Lower leg skin (tissue), 4 donors: ENCODE results near the gene NSL1. TPM values are rescaled to one million over a fixed set of nuclear protein-coding genes. Genes with fewer than 3 reads are reported as not detected.
"Not testable (repeated sequence)": the region's sequence is repeated elsewhere in the genome, so short reads cannot be mapped to it uniquely, and the experiment has no call there.

ENCODE experiments used
- DNase-seq, 2 donors: peaks; one replicate each; pipeline ENCODE4 v3.0.0-alpha.2; 2019; ENCODE audit warnings: low spot score in 2 of 2
- H3K4me3 ChIP-seq: fragments of 200-600 bp; sonication (generic); 2 replicates; pipeline ENCODE4 v1.5.1; 2017; ENCODE audit warnings: mild to moderate bottlenecking, low read depth; ENCODE audit not compliant: poor library complexity, severe bottlenecking
- POLR2A ChIP-seq, 2 donors: fragments of 450-650 bp; IDR thresholded peaks; one replicate each; pipeline ENCODE4 v1.6.1; 2016 to 2017; ENCODE audit warnings: antibody characterized with exemption in 2 of 2, mild to moderate bottlenecking in 1 of 2, moderate library complexity in 1 of 2
- WGBS, 2 donors: methylation state at CpG; one replicate each; pipeline ENCODE4 v1.1.5; 2018; 5-methylcytosine and 5-hydroxymethylcytosine counted together
- intact Hi-C: fragments of 100-400 bp; cut with DNase I; formaldehyde crosslinking; loops from one replicate; pipeline ENCODE4 v1.15.0; 2023; ENCODE audit warnings: low total_unique reads
- total RNA-seq, 4 donors: library from RNA; depleted of rRNA; stranded (reverse); fragments of >200 nt; gene quantifications; one replicate each; pipeline ENCODE4 v1.1.0, GENCODE V29; 2016
- TF ChIP-seq, protein P1 (sequence below), 3 donors: fragments of 450-650 bp; IDR thresholded peaks; one replicate each; pipeline ENCODE4 v1.5.1; 2016; ENCODE audit warnings: antibody characterized with exemption in 3 of 3, mild to moderate bottlenecking in 3 of 3, moderate library complexity in 2 of 3

Gene NSL1
- total RNA-seq, 4 donors from 2014 or later = 13.9 to 41.8 (median 30.0) TPM

DNA sequence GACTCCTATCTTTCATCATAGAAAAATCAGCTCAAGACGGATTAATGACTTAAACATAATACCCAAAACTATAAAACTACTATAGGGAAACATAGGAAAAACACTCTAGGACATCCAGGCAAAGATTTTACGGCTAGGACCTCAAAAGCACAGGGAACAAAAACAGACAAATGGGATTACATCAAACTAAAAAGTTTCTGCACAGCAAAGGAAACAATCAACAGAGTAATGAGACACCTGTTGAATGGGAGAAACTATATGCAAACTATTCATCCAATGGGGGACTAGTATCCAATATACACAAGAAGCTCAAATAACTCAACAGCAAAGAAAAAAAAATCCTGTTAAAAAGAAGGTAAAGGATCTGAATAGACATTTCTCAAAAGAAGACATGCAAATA is 18.6 kb downstream of the NSL1 start:
- TF ChIP-seq, protein P1, sequence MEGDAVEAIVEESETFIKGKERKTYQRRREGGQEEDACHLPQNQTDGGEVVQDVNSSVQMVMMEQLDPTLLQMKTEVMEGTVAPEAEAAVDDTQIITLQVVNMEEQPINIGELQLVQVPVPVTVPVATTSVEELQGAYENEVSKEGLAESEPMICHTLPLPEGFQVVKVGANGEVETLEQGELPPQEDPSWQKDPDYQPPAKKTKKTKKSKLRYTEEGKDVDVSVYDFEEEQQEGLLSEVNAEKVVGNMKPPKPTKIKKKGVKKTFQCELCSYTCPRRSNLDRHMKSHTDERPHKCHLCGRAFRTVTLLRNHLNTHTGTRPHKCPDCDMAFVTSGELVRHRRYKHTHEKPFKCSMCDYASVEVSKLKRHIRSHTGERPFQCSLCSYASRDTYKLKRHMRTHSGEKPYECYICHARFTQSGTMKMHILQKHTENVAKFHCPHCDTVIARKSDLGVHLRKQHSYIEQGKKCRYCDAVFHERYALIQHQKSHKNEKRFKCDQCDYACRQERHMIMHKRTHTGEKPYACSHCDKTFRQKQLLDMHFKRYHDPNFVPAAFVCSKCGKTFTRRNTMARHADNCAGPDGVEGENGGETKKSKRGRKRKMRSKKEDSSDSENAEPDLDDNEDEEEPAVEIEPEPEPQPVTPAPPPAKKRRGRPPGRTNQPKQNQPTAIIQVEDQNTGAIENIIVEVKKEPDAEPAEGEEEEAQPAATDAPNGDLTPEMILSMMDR (IDR thresholded peaks at IDR 0.05) = no peak
- intact Hi-C loops = no loop called here
- H3K4me3 ChIP-seq = no peak overlapping the region
- no peak for DNase-seq
- 98% methylated on average over 2 of the region's 2 CpGs for WGBS, 2 donors

DNA sequence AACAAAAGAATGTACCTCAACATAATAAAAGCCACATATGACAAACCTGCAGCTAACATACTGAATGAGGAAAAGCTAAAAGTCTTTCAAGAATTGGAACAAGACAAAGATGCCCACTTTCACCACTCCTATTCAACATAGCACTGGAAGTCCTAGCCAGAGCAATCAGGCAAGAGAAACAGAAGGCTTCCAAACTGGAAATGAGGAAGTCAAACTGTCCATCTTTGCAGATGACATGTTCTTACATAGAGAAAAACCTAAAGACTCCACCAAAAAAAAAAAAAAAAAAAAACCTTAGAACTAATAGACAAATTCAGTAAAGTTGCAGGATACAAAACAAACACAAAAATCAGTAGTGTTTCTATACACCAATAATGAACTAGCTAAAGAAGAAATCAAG is 20.2 kb downstream of the NSL1 start:
- no peak for TF ChIP-seq POLR2A (IDR thresholded peaks at IDR 0.05)
- TF ChIP-seq, protein P1 (IDR thresholded peaks at IDR 0.05) = no peak
- intact Hi-C loops = no loop called here
- H3K4me3 ChIP-seq = no peak overlapping the region
- DNase-seq = no peak

DNA sequence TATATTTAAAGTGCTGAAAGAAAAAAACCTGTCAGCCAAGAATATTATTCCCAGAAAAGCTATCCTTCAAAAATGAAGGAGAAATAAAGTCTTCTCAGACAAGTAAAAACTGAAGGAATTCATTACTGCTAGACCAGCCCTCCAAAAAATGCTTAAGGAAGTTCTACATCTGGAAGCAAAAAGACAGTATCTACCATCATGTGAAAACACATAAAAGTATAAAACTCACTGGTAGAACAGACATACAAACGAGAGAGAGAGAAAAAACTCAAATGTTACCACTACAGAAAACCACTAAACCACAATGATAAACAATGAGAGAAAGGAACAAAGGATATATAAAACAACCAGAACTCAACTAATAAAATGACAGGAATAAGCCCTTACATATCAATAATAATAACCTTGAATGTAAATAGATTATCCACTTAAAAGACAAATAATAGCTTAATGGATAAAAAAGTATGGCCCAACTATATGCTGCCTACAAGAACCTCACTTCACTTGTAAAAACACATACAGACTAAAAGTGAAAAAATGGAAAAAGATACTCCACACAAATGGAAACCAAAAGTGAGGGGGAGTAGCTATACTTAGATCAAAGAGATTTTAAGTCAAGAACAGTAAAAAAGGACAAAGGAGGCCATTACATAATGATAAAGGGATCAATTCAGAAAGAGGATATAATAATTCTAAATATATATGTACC is 22.0 kb downstream of the NSL1 start:
- no peak overlapping the region for H3K4me3 ChIP-seq
- DNase-seq = no peak
- intact Hi-C loops = no loop called here
- TF ChIP-seq, protein P1 (IDR thresholded peaks at IDR 0.05) = no peak
- no peak for TF ChIP-seq POLR2A (IDR thresholded peaks at IDR 0.05)
- WGBS, 2 donors = 62 to 82% methylated on average over 1 of the region's 1 CpG

DNA sequence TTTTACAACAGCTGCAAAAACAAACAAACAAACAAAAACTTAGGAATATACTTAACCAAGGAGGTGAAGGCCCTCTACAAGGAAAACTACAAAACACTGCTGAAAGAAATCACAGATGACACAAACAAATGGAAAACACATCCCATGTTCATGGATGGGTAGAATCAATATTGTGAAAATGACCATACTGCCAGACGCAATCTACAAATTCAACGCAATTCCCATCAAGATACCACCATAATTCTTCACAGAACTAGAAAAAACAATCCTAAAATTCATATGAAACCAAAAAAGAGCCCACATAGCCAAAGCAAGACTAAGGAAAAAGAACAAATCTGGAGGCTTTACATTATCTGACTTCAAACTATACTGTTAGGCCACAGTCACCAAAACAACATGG is 24.8 kb downstream of the NSL1 start:
- DNase-seq, H3K4me3 ChIP-seq, intact Hi-C loops: not testable (repeated sequence)
- 48 to 96% methylated on average over 2 of the region's 2 CpGs for WGBS, 2 donors

DNA sequence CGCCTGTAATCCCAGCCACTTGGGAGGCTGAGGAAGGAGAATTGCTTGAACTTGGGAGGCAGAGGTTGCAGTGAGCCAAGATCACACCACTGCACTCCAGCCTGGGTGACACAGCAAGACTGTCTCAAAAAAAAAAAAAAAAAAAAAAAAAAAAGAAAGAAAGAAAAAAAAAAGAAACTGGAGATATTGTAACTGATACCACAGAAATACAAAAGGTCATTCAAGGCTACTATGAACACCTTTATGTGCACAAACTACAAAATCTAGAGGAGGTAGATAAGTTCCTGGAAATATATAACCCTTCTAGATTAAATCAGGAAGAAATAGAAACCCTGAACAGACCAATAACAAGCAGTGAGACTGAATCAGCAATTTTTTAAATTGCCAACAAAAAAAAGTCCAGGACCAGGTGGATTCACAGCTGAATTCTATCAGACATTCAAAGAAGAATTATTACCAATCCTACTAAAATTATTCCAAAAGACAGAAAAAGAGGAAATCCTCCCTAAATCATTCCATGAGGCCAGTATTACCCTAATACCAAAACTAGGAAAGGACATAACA is 26.8 kb downstream of the NSL1 start:
- intact Hi-C loops, H3K4me3 ChIP-seq, DNase-seq: not testable (repeated sequence)
- 80 to 100% methylated on average over 1 of the region's 1 CpG for WGBS, 2 donors

DNA sequence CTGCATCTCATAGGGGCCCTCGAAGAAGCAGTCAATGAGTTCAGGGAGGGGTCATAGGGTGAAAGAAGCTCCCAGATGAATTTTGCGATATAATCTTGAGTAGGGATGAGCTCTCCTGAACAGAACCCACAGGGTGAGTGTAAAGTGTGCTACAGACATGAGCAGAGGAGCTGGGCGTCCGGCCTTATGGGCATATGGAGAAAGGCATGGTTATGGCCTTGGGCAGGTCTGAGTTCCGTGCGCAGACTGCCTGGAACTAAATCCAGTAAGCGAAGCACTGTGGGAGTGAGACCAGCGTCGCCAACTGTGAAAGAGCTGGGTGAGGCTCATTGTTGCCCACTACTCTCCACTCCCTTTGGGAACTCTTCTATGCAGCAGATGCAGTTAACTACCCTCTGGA is 28.7 kb downstream of the NSL1 start:
- H3K4me3 ChIP-seq = no peak overlapping the region
- WGBS, 2 donors = 95 to 96% methylated on average over 9 of the region's 9 CpGs
- TF ChIP-seq, protein P1 (IDR thresholded peaks at IDR 0.05) = no peak
- TF ChIP-seq POLR2A (IDR thresholded peaks at IDR 0.05) = no peak
- no peak for DNase-seq
- intact Hi-C loops = no loop called here

DNA sequence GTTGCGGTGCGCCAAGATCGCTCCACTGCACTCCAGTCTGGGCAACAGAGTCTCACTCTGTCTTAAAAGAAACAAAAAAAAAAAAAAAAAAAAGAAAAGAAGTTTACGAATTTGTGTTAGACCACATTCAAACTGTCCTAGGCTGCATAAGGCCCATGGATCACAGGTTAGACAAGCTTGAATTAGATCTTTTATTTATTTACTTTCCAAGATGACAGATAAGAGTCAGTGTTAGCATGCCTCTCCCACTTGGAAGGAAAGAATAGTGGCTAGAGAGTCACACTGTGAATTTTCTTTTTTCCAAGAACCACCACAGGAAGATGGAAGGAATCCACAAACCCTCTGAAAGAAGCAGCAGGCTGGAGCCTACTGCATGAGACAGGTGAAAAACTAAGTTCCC is 29.3 kb downstream of the NSL1 start:
- 97 to 100% methylated on average over 4 of the region's 4 CpGs for WGBS, 2 donors
- TF ChIP-seq POLR2A (IDR thresholded peaks at IDR 0.05) = no peak
- TF ChIP-seq, protein P1 (IDR thresholded peaks at IDR 0.05) = no peak
- H3K4me3 ChIP-seq = no peak overlapping the region
- intact Hi-C loops = no loop called here
- DNase-seq = no peak
